ENCODE measurements around the gene RANBP1. TPM values are rescaled to one million over a fixed set of nuclear protein-coding genes. Genes with fewer than 3 reads are reported as not detected.

RANBP1 gene
- total and polyA plus RNA-seq, 9 of the 15 experiments (the other 6 are each of a cell fraction or from before 2014, with no cell fraction given): 162 to 2,891 (median 1,289) TPM

GRCh38 chr22:20164863-20165262 lies 49.0 kb downstream of the RANBP1 start (continued):
- TF ChIP-seq, protein P1, sequence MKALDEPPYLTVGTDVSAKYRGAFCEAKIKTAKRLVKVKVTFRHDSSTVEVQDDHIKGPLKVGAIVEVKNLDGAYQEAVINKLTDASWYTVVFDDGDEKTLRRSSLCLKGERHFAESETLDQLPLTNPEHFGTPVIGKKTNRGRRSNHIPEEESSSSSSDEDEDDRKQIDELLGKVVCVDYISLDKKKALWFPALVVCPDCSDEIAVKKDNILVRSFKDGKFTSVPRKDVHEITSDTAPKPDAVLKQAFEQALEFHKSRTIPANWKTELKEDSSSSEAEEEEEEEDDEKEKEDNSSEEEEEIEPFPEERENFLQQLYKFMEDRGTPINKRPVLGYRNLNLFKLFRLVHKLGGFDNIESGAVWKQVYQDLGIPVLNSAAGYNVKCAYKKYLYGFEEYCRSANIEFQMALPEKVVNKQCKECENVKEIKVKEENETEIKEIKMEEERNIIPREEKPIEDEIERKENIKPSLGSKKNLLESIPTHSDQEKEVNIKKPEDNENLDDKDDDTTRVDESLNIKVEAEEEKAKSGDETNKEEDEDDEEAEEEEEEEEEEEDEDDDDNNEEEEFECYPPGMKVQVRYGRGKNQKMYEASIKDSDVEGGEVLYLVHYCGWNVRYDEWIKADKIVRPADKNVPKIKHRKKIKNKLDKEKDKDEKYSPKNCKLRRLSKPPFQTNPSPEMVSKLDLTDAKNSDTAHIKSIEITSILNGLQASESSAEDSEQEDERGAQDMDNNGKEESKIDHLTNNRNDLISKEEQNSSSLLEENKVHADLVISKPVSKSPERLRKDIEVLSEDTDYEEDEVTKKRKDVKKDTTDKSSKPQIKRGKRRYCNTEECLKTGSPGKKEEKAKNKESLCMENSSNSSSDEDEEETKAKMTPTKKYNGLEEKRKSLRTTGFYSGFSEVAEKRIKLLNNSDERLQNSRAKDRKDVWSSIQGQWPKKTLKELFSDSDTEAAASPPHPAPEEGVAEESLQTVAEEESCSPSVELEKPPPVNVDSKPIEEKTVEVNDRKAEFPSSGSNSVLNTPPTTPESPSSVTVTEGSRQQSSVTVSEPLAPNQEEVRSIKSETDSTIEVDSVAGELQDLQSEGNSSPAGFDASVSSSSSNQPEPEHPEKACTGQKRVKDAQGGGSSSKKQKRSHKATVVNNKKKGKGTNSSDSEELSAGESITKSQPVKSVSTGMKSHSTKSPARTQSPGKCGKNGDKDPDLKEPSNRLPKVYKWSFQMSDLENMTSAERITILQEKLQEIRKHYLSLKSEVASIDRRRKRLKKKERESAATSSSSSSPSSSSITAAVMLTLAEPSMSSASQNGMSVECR (CRISPR knock-in tag; IDR thresholded peaks at IDR 0.05): no peak
- TF ChIP-seq MTA1 (IDR thresholded peaks at IDR 0.05; ENCODE audit: borderline replicate concordance): no peak

- intact Hi-C loops (cut with micrococcal nuclease): loop anchor here (5.0 kb wide), 1 partner anchor 42 kb away; no protein-coding TSS in a partner anchor
- no peak overlapping the region for H3K4me2 ChIP-seq (ENCODE audit: insufficient read depth, low read length)
- CTCF ChIA-PET (ENCODE audit: low intra/inter-chr PET ratio): no interaction called here
- no peaks in the 10 kb centered on the region for H3K9me1 ChIP-seq (ENCODE audit: control insufficient read depth, insufficient read depth, low read length)
- peaks cover 6% of the 10 kb centered on the region for H3K9me3 ChIP-seq (replicated peaks; ENCODE audit: control insufficient read depth, insufficient read depth, low read depth, low read length)
- no peak overlapping the region for H2AFZ ChIP-seq (ENCODE audit: low read depth, low read length)
- H4K20me1 ChIP-seq (replicated peaks; ENCODE audit: control insufficient read depth, insufficient read depth, low read length): peaks cover 23% of the 10 kb centered on the region; the same call in 1 of the 2 replicates
- H3K4me3 ChIP-seq: no peak overlapping the region
- ATAC-seq: no peak
- no peaks in the 10 kb centered on the region for H3K79me2 ChIP-seq (ENCODE audit: control insufficient read depth, insufficient read depth, low read length)
- WGBS (ENCODE audit: insufficient coverage, low coverage, missing lambda C conversion rate): 6% methylated on average over 12 of the region's 12 CpGs
- H3K36me3 ChIP-seq (ENCODE audit: control insufficient read depth, insufficient read depth, low read length): no peaks in the 10 kb centered on the region
- H3K9ac ChIP-seq (ENCODE audit: insufficient read depth in 1 of 2, low read depth in 2 of 2, low read length in 2 of 2): peak overlapping the region in 1 of 2 experiments; percentile 32; a peak in 1 of 4 replicates
- no peak overlapping the region for H3K27ac ChIP-seq (ENCODE audit: extremely low read depth, low read depth, low read length)
- POLR2A ChIA-PET: no interaction called here
- no TSS peak for BruUV-seq (replicated peaks)
- DNase-seq (ENCODE audit: extremely low read depth in 1 of 4, low spot score in 3 of 4): no peak
- no peak for FAIRE-seq
- peaks cover 0 to 19% of the 10 kb centered on the region in 2 experiments; a peak in 1 of 5 replicates for H3K4me1 ChIP-seq (replicated peaks in 1 of 2; ENCODE audit: control insufficient read depth in 2 of 2, insufficient read depth in 2 of 2, low read length in 2 of 2)
- peaks cover 42 to 54% of the 10 kb centered on the region in 2 experiments; a peak in 4 of 5 replicates for H3K27me3 ChIP-seq (ENCODE audit: control insufficient read depth in 2 of 2, insufficient read depth in 2 of 2, low read length in 2 of 2)
- in situ Hi-C loops (cut with MboI): loop anchor here (25.0 kb wide), 1 partner anchor 522 kb away; no protein-coding TSS in a partner anchor
- TF ChIP-seq ZNF175 (CRISPR knock-in tag; IDR thresholded peaks at IDR 0.05; ENCODE audit: low read depth) (no peak), ZFP91 (CRISPR knock-in tag; IDR thresholded peaks at IDR 0.05) (no peak), RBFOX2 (IDR thresholded peaks at IDR 0.05; ENCODE audit: low read depth, low read length) (0 out of 2 replicates have a peak, but pooled peaks have one; percentile 22), ETV6 (IDR thresholded peaks at IDR 0.05; ENCODE audit: borderline replicate concordance in 1 of 2, low read depth in 2 of 2, low read length in 1 of 2) (no peak), ETV6 (CRISPR knock-in tag; IDR thresholded peaks at IDR 0.05; ENCODE audit: borderline replicate concordance) (no peak), NBN (IDR thresholded peaks at IDR 0.05; ENCODE audit: low read depth) (no peak), THAP12 (CRISPR knock-in tag; IDR thresholded peaks at IDR 0.05) (peak; percentile 76), GTF2F1 (IDR thresholded peaks at IDR 0.05; ENCODE audit: low read depth, low read length) (no peak), FIP1L1 (IDR thresholded peaks at IDR 0.05; ENCODE audit: low read depth, low read length, poor library complexity, severe bottlenecking) (peak; percentile 43), ZNF165 (CRISPR knock-in tag; IDR thresholded peaks at IDR 0.05; ENCODE audit: borderline replicate concordance) (no peak), ELF2 (CRISPR knock-in tag; IDR thresholded peaks at IDR 0.05) (no peak)
Observed at GRCh38 chr22:20165421-20165820, 49.5 kb downstream of the RANBP1 start.

Measured in K562 (cell line).